ENCODE data around the gene CCL26. TPM values are rescaled to one million over a fixed set of nuclear protein-coding genes. Genes with fewer than 3 reads are reported as not detected.

CCL26 gene
- total and polyA plus RNA-seq, 2 donors (not counting 3 experiments of a cell fraction or from before 2014, with no cell fraction given) = not detected

DNA sequence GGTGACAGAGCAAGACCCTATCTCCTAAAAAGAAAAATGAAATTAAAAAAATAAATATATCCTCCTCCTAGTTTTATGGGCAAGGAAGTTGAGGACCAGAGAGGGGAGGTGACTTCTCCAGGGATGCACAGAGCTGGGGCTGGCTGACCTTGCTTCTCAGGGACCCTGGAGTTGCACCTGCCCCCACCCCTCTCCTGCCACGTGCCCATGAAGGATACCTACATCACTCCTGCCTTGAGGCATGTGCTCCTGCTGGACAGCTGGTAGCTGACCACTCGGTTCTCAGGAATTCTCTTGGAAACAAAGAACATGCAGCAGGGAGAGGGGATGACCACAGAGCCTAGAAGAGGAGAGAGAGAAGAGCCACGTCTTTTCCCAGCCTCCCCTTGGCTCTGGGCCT lies 41.1 kb upstream of the CCL26 start:
- Histone ChIP-seq H3K27ac (ENCODE audit: insufficient read depth, low read depth, low read length) (no peak overlapping the region), H3K9ac (replicated peaks; ENCODE audit: extremely low read depth, insufficient read depth, low read length) (no peak overlapping the region), H3K79me2 (ENCODE audit: control insufficient read depth, insufficient read depth, low read length) (no peaks in the 10 kb centered on the region), H3K27me3 (ENCODE audit: control insufficient read depth in 2 of 2, insufficient read depth in 2 of 2, low read length in 2 of 2) (peaks cover 0 to 1% of the 10 kb centered on the region in 2 experiments), H3K9me1 (replicated peaks; ENCODE audit: control insufficient read depth, extremely low read depth, insufficient read depth, low read length) (no peaks in the 10 kb centered on the region), H4K20me1 (replicated peaks; ENCODE audit: control insufficient read depth, extremely low read depth, insufficient read depth, low read length) (no peaks in the 10 kb centered on the region), H3K4me1 (ENCODE audit: control insufficient read depth, extremely low read depth, insufficient read depth, low read length) (no peaks in the 10 kb centered on the region), H3K4me3 (replicated peaks in 1 of 3; ENCODE audit: insufficient read depth in 1 of 3, low read depth in 1 of 3, low read length in 3 of 3) (no peak overlapping the region), H3K9me3 (replicated peaks; ENCODE audit: control insufficient read depth, insufficient read depth, low read length) (no peaks in the 10 kb centered on the region), H3K36me3 (ENCODE audit: control insufficient read depth in 2 of 2, extremely low read depth in 1 of 2, insufficient read depth in 2 of 2, low read length in 2 of 2) (no peaks in the 10 kb centered on the region), H3K4me2 (ENCODE audit: insufficient read depth, low read length) (no peak overlapping the region), H2AFZ (ENCODE audit: low read depth, low read length) (no peak overlapping the region)
- POLR2A ChIA-PET = no interaction called here
- FAIRE-seq (no peak), DNase-seq (ENCODE audit: low read depth, low spot score) (no peak)
- TF ChIP-seq, protein P1, sequence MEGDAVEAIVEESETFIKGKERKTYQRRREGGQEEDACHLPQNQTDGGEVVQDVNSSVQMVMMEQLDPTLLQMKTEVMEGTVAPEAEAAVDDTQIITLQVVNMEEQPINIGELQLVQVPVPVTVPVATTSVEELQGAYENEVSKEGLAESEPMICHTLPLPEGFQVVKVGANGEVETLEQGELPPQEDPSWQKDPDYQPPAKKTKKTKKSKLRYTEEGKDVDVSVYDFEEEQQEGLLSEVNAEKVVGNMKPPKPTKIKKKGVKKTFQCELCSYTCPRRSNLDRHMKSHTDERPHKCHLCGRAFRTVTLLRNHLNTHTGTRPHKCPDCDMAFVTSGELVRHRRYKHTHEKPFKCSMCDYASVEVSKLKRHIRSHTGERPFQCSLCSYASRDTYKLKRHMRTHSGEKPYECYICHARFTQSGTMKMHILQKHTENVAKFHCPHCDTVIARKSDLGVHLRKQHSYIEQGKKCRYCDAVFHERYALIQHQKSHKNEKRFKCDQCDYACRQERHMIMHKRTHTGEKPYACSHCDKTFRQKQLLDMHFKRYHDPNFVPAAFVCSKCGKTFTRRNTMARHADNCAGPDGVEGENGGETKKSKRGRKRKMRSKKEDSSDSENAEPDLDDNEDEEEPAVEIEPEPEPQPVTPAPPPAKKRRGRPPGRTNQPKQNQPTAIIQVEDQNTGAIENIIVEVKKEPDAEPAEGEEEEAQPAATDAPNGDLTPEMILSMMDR (IDR thresholded peaks at IDR 0.05; ENCODE audit: extremely low read depth in 1 of 2, insufficient read depth in 1 of 2, low read depth in 1 of 2, low read length in 2 of 2) = no peak
- TF ChIP-seq EZH2 (IDR thresholded peaks at IDR 0.05; ENCODE audit: borderline replicate concordance, low read depth, low read length, severe bottlenecking) = no peak
- CTCF ChIA-PET = no interaction called here
- dilution Hi-C loops (cut with MboI; ENCODE audit: extremely low pct_ligation_motif_present, low sequenced_read_pairs) (no loop called here), intact Hi-C loops (cut with micrococcal nuclease) (no loop called here)
- BruUV-seq (replicated peaks) = no TSS peak

DNA sequence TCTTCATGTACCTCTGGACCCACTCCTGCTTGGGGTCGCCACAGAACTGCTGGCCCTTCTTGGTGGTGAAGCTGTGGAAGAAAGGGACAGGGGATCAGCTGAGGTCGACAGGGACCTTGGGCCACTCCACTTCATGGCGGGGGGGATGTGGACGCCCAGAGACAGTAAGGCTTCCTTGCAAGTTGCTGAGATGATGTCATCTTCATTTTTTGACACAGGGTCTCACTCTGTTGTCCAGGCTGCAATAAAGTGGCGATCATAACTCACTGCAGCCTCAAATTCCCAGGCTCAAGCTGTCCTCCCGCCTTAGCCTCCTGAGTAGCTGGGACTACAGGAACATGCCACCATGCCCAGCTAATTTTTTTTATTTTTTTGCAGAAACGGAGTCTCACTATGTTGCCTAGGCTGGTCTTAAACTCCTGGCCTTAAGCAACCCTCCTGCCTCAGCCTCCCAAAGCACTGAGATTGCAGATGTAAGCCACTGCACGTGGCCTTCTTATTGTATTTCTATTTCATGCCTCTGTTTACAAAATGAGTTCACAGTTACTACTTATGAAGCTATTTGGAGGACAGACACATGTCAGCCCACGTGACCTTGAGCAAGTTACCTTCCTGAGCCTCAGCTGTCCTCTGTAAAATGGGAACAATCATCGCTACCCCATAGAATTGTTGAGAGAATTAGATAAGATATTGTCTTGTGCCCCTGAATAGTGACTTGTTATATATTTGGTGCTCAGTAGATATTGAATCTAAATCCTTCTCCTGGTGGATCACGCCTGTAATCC lies 40.1 kb upstream of the CCL26 start:
- no peak for TF ChIP-seq POLR2AphosphoS5 (IDR thresholded peaks at IDR 0.05; ENCODE audit: insufficient read depth, low read depth, low read length)
- TF ChIP-seq EZH2 (IDR thresholded peaks at IDR 0.05; ENCODE audit: borderline replicate concordance, low read depth, low read length, severe bottlenecking) = no peak
- Histone ChIP-seq H3K79me2 (ENCODE audit: control insufficient read depth, insufficient read depth, low read length) (no peaks in the 10 kb centered on the region), H3K9me1 (replicated peaks; ENCODE audit: control insufficient read depth, extremely low read depth, insufficient read depth, low read length) (no peaks in the 10 kb centered on the region), H3K9ac (replicated peaks; ENCODE audit: extremely low read depth, insufficient read depth, low read length) (no peak overlapping the region), H3K27ac (ENCODE audit: insufficient read depth, low read depth, low read length) (no peak overlapping the region), H3K4me3 (replicated peaks in 1 of 3; ENCODE audit: insufficient read depth in 1 of 3, low read depth in 1 of 3, low read length in 3 of 3) (no peak overlapping the region), H2AFZ (ENCODE audit: low read depth, low read length) (no peak overlapping the region), H3K4me2 (ENCODE audit: insufficient read depth, low read length) (no peak overlapping the region), H4K20me1 (replicated peaks; ENCODE audit: control insufficient read depth, extremely low read depth, insufficient read depth, low read length) (no peaks in the 10 kb centered on the region), H3K4me1 (ENCODE audit: control insufficient read depth, extremely low read depth, insufficient read depth, low read length) (no peaks in the 10 kb centered on the region), H3K9me3 (replicated peaks; ENCODE audit: control insufficient read depth, insufficient read depth, low read length) (no peaks in the 10 kb centered on the region), H3K27me3 (ENCODE audit: control insufficient read depth in 2 of 2, insufficient read depth in 2 of 2, low read length in 2 of 2) (peaks cover 0 to 1% of the 10 kb centered on the region in 2 experiments), H3K36me3 (ENCODE audit: control insufficient read depth in 2 of 2, extremely low read depth in 1 of 2, insufficient read depth in 2 of 2, low read length in 2 of 2) (no peaks in the 10 kb centered on the region)
- no TSS peak for BruUV-seq (replicated peaks)
- ChIA-PET POLR2A (no interaction called here), CTCF (no interaction called here)
- FAIRE-seq (no peak), DNase-seq (ENCODE audit: low read depth, low spot score) (no peak)
- intact Hi-C loops (cut with micrococcal nuclease) = no loop called here
- dilution Hi-C loops (cut with MboI; ENCODE audit: extremely low pct_ligation_motif_present, low sequenced_read_pairs) = no loop called here

Measured in endothelial cell of umbilical vein (primary cell).